HG03432 (cell line): Measurements from ENCODE around the gene ACE2.
"Not testable (repeated sequence)": the region's sequence is repeated elsewhere in the genome, so short reads cannot be mapped to it uniquely, and the experiment has no call there.

Source experiments
- ATAC-seq: cut with Tn5 transposase; IDR thresholded peaks from one replicate; pipeline ENCODE4 v1.9.1; 2021; ENCODE audit warnings: mild to moderate bottlenecking, moderate library complexity; ENCODE audit not compliant: unreplicated experiment

The ACE2 gene

DNA sequence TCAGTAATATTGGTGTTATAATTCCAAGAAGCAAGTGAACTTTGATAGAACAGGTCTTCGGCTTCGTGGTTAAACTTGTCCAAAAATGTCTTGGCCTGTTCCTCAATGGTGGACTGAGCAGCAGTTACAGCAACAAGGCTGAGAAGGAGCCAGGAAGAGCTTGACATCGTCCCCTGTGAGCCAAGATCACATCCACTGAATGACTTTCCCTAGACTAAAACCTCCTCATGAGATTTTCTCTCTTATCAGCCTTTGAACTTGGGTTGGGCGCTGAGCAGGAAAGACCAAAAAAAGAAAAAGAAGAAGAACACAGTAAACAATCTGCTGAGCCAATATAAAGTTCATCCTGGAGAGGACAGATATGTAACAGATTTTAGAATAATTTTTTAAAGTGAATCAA is at the start of gene ACE2:
Gene ACE2, minus strand, starts transcription at position 216 of the 400 bp plus-strand sequence. Its CDS starts 49 bp downstream, at position 167.
- ATAC-seq = no peak

- not testable (repeated sequence) for ATAC-seq
These were observed 46.8 kb upstream of the ACE2 start for GRCh38 chrX:15647510-15647909.

DNA sequence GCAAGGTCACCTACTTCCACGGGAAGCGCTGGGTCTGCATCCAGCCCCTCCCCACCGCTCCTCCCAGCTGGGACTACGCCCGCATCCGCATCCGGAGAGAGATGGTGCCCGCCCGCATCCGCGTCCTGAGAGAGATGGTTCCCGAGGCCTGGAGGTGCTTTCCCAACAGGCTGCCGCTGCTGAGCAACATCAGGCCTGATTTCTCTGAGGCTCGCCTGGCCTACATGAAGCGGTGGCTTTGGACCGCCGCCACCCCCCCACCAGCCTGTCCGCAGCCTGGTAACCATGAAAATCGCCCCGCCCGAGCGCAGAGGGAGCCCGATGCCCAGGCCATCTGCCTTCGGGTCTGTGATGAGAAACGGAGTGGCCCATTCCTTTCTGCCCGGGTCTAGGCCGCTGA is 45.8 kb upstream of the ACE2 start:
- no peak for ATAC-seq

DNA sequence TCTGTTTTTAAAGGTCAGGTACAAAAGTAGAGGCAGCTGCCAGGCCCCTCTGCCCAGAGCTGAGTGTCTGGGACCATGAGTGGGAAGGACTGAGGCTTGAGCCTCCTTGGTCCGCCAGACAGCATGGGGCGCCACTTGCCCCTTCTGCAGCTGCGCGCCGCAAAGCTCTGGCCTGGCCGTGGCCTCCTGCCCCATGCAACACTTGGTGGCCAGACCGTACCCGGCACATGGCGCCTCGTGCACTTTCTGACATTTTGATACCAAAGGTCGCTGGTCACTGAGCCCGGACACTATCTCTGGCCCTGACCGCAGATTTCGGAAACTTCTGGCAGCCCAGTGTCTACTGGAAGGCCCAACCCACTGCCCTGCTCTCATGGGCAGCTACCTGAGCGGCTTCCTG is 45.3 kb upstream of the ACE2 start:
- ATAC-seq = no peak

GRCh38 chrX:15645266-15645665 is 44.5 kb upstream of the ACE2 start:
- no peak for ATAC-seq

- ATAC-seq = no peak
These were observed 43.8 kb upstream of the ACE2 start for GRCh38 chrX:15644560-15644872.

- ATAC-seq = no peak
These were observed 43.2 kb upstream of the ACE2 start for GRCh38 chrX:15643786-15644559.

DNA sequence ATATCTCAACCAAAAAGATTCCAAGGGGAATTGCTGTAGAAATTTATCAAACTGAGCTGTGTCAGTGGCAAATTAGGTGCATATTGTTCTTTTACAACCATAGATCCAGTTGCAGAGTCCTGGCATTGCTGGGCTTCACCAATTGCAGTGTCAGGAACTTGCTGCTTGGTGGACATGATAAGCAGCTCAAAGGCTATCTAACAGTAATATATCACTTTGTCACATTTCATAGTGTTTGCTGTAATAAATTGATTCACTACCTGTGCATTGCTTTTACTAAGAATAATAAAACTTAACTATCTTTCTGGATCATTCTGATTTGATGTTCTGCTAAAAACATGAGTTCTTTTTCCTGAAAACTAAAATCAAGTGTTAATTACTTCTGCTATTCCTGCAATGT is 30.9 kb upstream of the ACE2 start:
- no peak for ATAC-seq

GRCh38 chrX:15623054-15623453 is 22.3 kb upstream of the ACE2 start:
- no peak for ATAC-seq

- no peak for ATAC-seq
These were observed 18.4 kb upstream of the ACE2 start for GRCh38 chrX:15619053-15619755.

DNA sequence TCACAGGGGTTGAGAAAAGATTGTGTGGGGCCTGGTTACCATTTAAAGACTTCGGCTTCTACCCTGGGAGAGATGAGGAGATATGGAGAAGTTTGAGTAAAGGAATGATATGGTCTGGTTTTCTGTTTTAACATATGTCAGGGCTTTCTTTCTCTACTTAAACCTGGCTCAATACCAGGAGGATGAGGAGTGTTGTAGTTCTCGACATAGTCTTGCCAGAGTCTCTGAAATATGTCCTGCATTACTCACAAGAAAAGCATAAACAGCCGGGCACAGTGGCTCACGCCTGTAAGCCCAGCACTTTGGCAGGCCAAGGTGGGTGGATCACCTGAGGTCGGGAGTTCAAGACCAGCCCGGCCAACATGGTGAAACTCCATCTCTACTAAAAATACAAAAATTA is 16.4 kb upstream of the ACE2 start:
- no peak for ATAC-seq

- no peak for ATAC-seq
These were observed 15.8 kb upstream of the ACE2 start for GRCh38 chrX:15616531-15616930.

DNA sequence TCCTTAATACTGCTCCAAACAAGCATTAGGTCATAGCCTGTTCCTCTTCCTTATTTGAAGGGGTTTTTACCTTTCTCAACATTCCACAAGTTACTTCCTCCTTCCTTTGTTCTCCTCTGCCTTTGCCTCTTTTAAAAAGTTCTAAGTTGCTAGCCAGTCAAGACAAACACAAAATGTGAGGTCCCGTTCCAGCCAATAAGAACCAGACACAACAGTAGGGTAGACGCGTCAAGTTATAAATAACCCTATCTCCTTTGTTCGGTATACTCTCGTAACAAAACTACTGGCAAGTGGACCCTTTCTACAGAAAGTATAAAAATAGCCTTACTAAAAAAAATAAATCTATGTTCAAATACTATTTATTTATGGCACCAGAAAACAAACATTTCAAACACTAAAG is 6.3 kb upstream of the ACE2 start:
- ATAC-seq = no peak

DNA sequence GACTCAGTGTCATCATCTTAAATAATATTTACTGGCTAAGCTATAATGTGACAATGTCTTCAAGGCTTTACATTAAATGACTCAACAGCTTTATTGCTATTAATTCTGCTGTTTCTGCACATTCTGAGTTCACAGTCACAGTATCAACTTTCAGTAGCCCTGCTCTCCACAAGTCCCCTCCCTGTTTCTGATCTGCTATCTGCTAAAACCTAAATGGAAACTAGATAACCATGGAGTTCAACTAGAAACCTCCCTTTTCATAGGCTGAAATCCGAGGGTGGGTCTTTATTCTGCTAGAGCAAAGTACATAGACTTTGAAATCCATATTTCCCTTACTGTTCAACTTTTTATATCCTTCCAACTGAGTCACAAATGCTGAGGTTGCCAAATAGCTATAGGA is 5.4 kb upstream of the ACE2 start:
- ATAC-seq = no peak

DNA sequence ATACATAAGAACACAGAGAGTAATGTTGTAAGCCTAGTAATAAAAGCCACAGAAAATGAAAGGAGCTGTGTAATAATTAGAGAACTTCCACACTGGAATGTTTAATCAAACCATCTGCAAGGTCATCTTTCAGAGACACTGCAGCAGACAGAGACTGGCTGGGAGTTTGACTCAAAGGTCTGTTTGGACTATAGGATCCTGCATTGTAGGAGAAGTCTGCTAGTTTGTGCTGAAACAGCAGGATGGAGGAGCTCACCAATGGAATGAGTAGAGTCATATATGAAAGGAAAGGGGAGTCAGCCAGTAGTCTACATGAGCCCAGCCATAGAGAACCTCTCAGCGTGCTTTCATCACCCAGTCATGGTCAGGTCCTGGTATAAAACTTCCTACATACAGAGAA is 4.5 kb upstream of the ACE2 start:
- ATAC-seq = no peak

DNA sequence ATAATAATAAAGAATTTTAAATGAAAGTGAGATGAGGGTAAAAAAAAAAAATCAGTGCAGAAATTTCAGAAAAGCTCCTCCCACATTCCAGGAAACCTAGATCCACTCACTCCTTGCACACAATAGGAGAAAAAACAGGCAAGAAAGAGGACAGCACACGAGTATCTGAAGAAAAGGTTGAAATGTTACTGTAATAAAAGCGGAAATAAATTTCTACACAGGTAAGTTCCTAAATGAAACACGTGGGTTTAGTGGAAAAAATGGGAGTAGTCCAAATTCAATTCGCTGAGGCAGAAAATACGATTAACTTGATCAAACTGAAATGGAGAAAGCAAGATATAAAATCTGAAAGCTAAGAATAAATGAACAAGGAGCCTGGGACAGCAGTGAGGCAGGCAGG is 2.0 kb upstream of the ACE2 start:
- no peak for ATAC-seq

- no peak for ATAC-seq
These were observed 1.2 kb upstream of the ACE2 start for GRCh38 chrX:15601932-15602331.

DNA sequence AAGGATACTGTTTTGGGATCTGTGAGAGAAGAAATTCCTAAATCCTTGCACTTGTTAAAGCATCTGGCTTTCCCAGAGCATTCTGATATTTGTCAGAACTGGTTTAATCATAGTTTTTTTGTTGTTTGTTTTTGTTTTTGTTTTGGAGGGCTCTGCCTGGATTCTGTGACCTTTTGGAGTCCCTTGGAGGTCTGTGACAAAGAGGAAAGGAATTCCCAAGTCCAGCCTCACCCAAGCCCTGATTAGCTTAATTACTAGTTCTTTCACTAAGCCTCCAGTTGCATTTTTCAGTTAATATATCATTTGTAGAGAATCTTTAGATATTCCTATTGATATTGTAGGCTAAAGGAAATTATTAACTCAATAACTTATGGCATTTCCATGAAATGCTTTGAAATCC is 711 bp downstream of the ACE2 start:
- no peak for ATAC-seq

- no peak for ATAC-seq
These were observed 1.3 kb downstream of the ACE2 start for GRCh38 chrX:15599461-15599860.

DNA sequence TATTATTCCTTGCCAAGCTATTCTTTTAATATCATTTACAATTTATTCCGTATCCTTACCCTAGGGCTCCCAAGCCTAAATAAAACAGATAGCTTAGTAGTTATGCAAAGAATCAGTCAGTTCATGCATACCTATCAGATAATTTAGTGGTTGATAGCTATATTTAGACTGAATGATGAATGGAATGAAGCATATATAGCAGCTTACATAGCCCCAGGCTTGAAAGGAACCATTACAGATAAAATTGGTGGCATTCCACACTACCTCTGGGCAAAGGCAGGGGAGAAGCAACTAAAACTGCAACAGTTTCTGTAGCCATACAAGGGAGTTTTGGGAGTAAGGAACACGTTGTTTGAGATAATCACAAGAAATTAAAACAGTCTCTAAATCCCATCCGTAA is 2.7 kb downstream of the ACE2 start:
- ATAC-seq = no peak

- ATAC-seq = no peak
These were observed 6.4 kb downstream of the ACE2 start for GRCh38 chrX:15594371-15594770.
